H1 (cell line): ENCODE measurements around the gene DCAF8L2. TPM values are rescaled to one million over a fixed set of nuclear protein-coding genes. Genes with fewer than 3 reads are reported as not detected.

Source experiments
- CTCF ChIA-PET: fragments of 300-600 bp; sonication (Branson Sonifier 250); formaldehyde crosslinking; loops from one replicate; lab custom pipeline; 2021; ENCODE audit not compliant: partially characterized antibody; lab: Charles Lee
- POLR2A ChIA-PET: fragments of 300-600 bp; sonication (Branson Sonifier 250); formaldehyde crosslinking; loops from one replicate; lab custom pipeline; 2021; ENCODE audit warnings: inconsistent platforms; ENCODE audit not compliant: partially characterized antibody; lab: Charles Lee
- DNase-seq, 2 experiments: peaks; one replicate each; pipeline versions ENCODE4 v3.0.0 to v3.0.0-alpha.2; 2010 to 2022; ENCODE audit warnings: low spot score in 2 of 2, low read depth in 1 of 2, mixed read lengths in 1 of 2
- FAIRE-seq: peaks from 2 replicates; lab custom pipeline; 2011; peaks lifted over from hg19 to GRCh38; lab: Jason Lieb, UNC
- H2AFZ ChIP-seq: 2 replicates; pipeline ENCODE4 v1.8.1; 2012; ENCODE audit warnings: low read length, inconsistent platforms
- H2AK5ac ChIP-seq: 2 replicates; pipeline ENCODE4 v1.6.1; 2013; ENCODE audit warnings: low read depth, low read length
- H2BK120ac ChIP-seq: replicated peaks from 2 replicates; pipeline ENCODE3; 2013; ENCODE audit warnings: low read depth, low read length, inconsistent platforms
- H2BK12ac ChIP-seq: 2 replicates; pipeline ENCODE4 v1.6.1; 2013; ENCODE audit warnings: low read depth, low read length
- H2BK15ac ChIP-seq: 2 replicates; pipeline ENCODE4 v1.6.1; 2013; ENCODE audit warnings: low read length
- H2BK20ac ChIP-seq: 2 replicates; pipeline ENCODE4 v1.6.1; 2013; ENCODE audit warnings: low read length
- H2BK5ac ChIP-seq: 2 replicates; pipeline ENCODE4 v1.6.1; 2013; ENCODE audit warnings: low read depth, low read length
- H3K14ac ChIP-seq: 2 replicates; pipeline ENCODE4 v1.6.1; 2013; ENCODE audit warnings: inconsistent platforms; ENCODE audit not compliant: insufficient read length
- H3K18ac ChIP-seq: 2 replicates; pipeline ENCODE4 v1.6.1; 2013; ENCODE audit warnings: low read length; ENCODE audit errors: extremely low read depth
- H3K23ac ChIP-seq: 2 replicates; pipeline ENCODE4 v1.6.1; 2013; ENCODE audit warnings: inconsistent platforms; ENCODE audit not compliant: insufficient read length
- H3K23me2 ChIP-seq: 2 replicates; pipeline ENCODE4 v1.6.1; 2013; ENCODE audit warnings: low read depth, low read length
- H3K27ac ChIP-seq: 2 replicates; pipeline ENCODE4 v1.6.1; 2011; ENCODE audit warnings: low read depth, low read length, inconsistent platforms
- H3K27me3 ChIP-seq, 4 experiments: replicated peaks in 1 of 4; 1 replicate in 1 of 4; 2 replicates in 3 of 4; pipeline versions ENCODE4 v1.6.1 to v1.8.1; 2011 to 2013; ENCODE audit warnings: low read length in 3 of 4, mild to moderate bottlenecking in 3 of 4, inconsistent platforms in 2 of 4, mixed read lengths in 2 of 4, moderate library complexity in 1 of 4; ENCODE audit not compliant: control insufficient read depth in 3 of 4, insufficient read depth in 3 of 4; ENCODE audit errors: extremely low read depth in 1 of 4
- H3K36me3 ChIP-seq, 4 experiments: 2 replicates each; pipeline versions ENCODE4 v1.6.1 to v1.8.1; 2011 to 2013; ENCODE audit warnings: mild to moderate bottlenecking in 4 of 4, low read length in 3 of 4, moderate library complexity in 2 of 4, control low read depth in 1 of 4, inconsistent platforms in 1 of 4; ENCODE audit not compliant: insufficient read depth in 4 of 4, control insufficient read depth in 2 of 4
- H3K4ac ChIP-seq: replicated peaks from 2 replicates; pipeline ENCODE3; 2013; ENCODE audit warnings: low read length, low read depth, mixed read lengths, inconsistent platforms; ENCODE audit not compliant: insufficient read length
- H3K4me1 ChIP-seq, 4 experiments: replicated peaks in 1 of 4; 1 replicate in 1 of 4; 2 replicates in 3 of 4; pipeline versions ENCODE4 v1.6.1 to v1.8.1; 2011 to 2013; ENCODE audit warnings: low read length in 3 of 4, inconsistent platforms in 2 of 4, mixed read lengths in 1 of 4; ENCODE audit not compliant: insufficient read depth in 4 of 4, control insufficient read depth in 3 of 4
- H3K4me2 ChIP-seq, 2 experiments: 2 replicates each; pipeline versions ENCODE4 v1.6.1 to v1.8.1; 2011 to 2013; ENCODE audit warnings: low read depth in 2 of 2, low read length in 2 of 2, control low read depth in 1 of 2, inconsistent platforms in 1 of 2, mild to moderate bottlenecking in 1 of 2; ENCODE audit not compliant: insufficient read depth in 1 of 2
- H3K4me3 ChIP-seq, 4 experiments: fragments of 200-600, 300-600 bp in 1 of 4; sonication (generic), shearing (Covaris generic), sonication (Bioruptor Twin) in 1 of 4; 2 replicates each; pipeline versions ENCODE4 v1.5.1 to v1.8.1; 2011 to 2016; ENCODE audit warnings: low read length in 4 of 4, low read depth in 3 of 4, control low read depth in 2 of 4, inconsistent platforms in 2 of 4, mild to moderate bottlenecking in 2 of 4, mixed read lengths in 1 of 4, moderate library complexity in 1 of 4; ENCODE audit not compliant: insufficient read depth in 2 of 4; ENCODE audit errors: extremely low read depth in 1 of 4
- H3K56ac ChIP-seq: replicated peaks from 2 replicates; pipeline ENCODE3; 2013; ENCODE audit warnings: low read depth, mild to moderate bottlenecking, mixed read lengths, low read length, inconsistent platforms; ENCODE audit not compliant: insufficient read length
- H3K79me1 ChIP-seq: 2 replicates; pipeline ENCODE4 v1.6.1; 2013; ENCODE audit warnings: low read depth, low read length, control low read depth
- H3K79me2 ChIP-seq, 2 experiments: 2 replicates each; pipeline versions ENCODE4 v1.6.1 to v1.8.1; 2012 to 2013; ENCODE audit warnings: low read length in 2 of 2, mild to moderate bottlenecking in 2 of 2, inconsistent platforms in 1 of 2; ENCODE audit not compliant: insufficient read depth in 2 of 2, control insufficient read depth in 1 of 2
- H3K9ac ChIP-seq, 4 experiments: replicated peaks in 1 of 4; 1 replicate in 1 of 4; 2 replicates in 3 of 4; pipeline versions ENCODE4 v1.6.1 to v1.8.1; 2011 to 2013; ENCODE audit warnings: low read depth in 3 of 4, low read length in 3 of 4, control low read depth in 2 of 4, mild to moderate bottlenecking in 2 of 4, moderate library complexity in 2 of 4, inconsistent platforms in 1 of 4; ENCODE audit errors: extremely low read depth in 1 of 4
- H3K9me3 ChIP-seq, 2 experiments: 2 replicates each; pipeline versions ENCODE4 v1.6.1 to v1.8.1; 2012 to 2013; ENCODE audit warnings: mild to moderate bottlenecking in 2 of 2, moderate library complexity in 2 of 2, control low read depth in 1 of 2, inconsistent platforms in 1 of 2, low read depth in 1 of 2, low read length in 1 of 2, mixed read lengths in 1 of 2; ENCODE audit not compliant: insufficient read depth in 2 of 2
- H4K20me1 ChIP-seq, 2 experiments: replicated peaks in 1 of 2; 2 replicates each; pipeline versions ENCODE3 to v1.8.1; 2011 to 2013; ENCODE audit warnings: inconsistent platforms in 2 of 2, low read length in 2 of 2, mild to moderate bottlenecking in 1 of 2; ENCODE audit not compliant: insufficient read depth in 2 of 2, control insufficient read depth in 1 of 2
- H4K5ac ChIP-seq: 2 replicates; pipeline ENCODE4 v1.6.1; 2013; ENCODE audit warnings: low read length, low read depth, mixed read lengths, inconsistent platforms; ENCODE audit not compliant: insufficient read length
- H4K8ac ChIP-seq: 2 replicates; pipeline ENCODE4 v1.8.0; 2013; ENCODE audit warnings: mild to moderate bottlenecking, moderate library complexity, low read length, inconsistent platforms; ENCODE audit not compliant: insufficient read depth; ENCODE audit errors: extremely low read depth
- H4K91ac ChIP-seq: replicated peaks from 2 replicates; pipeline ENCODE3; 2013; ENCODE audit warnings: low read length, mixed read lengths, inconsistent platforms; ENCODE audit not compliant: insufficient read length
- BCL11A ChIP-seq, 2 experiments: IDR thresholded peaks; one replicate each; pipeline ENCODE4 v1.6.1; 2011; ENCODE audit warnings: low read depth in 2 of 2, low read length in 2 of 2, mild to moderate bottlenecking in 2 of 2
- WGBS, 2 experiments: shearing (Covaris generic) in 1 of 2; methylation state at CpG; one replicate each; pipeline versions ENCODE4 v1.1.6 to v1.1.7; 2013 to 2015; ENCODE audit warnings: low lambda C conversion rate in 2 of 2, mixed read lengths in 2 of 2, inconsistent platforms in 1 of 2, low coverage in 1 of 2, missing lambda C conversion rate in 1 of 2; ENCODE audit not compliant: insufficient replicate concordance in 2 of 2, insufficient coverage in 1 of 2, insufficient read length in 1 of 2; ENCODE audit errors: extremely low coverage in 1 of 2, missing lambda C conversion rate in 1 of 2; 5-methylcytosine and 5-hydroxymethylcytosine counted together
- polyA plus RNA-seq, 7 experiments: library from polyadenylated mRNA; depleted of rRNA in 3 of 7; stranded (reverse) in 5 of 7; unstranded in 2 of 7; fragments of >200 nt in 5 of 7; fragments of 200-250 nt in 2 of 7; gene quantifications; 1 replicate in 5 of 7; 2 replicates in 1 of 7; 4 replicates in 1 of 7; pipeline versions ENCODE4 v1.2.1 to v1.2.3, GENCODE V29; 2011 to 2013; ENCODE audit warnings: missing spikeins in 2 of 7, mixed read lengths in 2 of 7
- total RNA-seq: library from RNA; stranded (reverse); fragmentation: NEBNext Ultra II Directional; extraction: Animal tissue kit (Norgen Biotek cat#: 25700); gene quantifications from 2 replicates; pipeline ENCODE4 v1.2.1, GENCODE V29; 2021

The DCAF8L2 gene
- total and polyA plus RNA-seq, 2 of the 8 experiments (the other 6 are each of a cell fraction or from before 2014, with no cell fraction given), result not detected

DNA sequence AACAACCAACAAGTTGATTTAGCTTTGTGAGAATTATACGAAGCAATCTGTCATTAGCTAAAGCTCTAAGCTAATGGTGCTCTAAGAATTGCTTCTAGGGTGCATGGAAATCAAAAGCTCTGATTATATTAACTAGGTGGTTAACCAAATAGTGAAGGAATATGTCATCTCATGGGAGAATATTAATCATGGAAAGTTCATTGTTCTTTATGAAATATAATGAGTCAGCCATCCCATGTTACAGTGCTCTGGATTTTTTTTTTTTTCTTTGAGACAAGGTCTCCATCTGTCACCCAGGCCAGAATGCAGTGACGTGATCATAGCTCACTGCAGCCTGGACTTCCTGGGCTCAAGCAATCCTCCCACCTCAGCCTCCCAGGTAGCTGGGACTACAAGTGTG is 10.5 kb downstream of the DCAF8L2 start:
- Histone ChIP-seq H3K14ac (no peak overlapping the region), H2BK120ac (no peak overlapping the region), H3K36me3 (no peaks in the 10 kb centered on the region), H4K20me1 (no peaks in the 10 kb centered on the region), H3K27ac (no peak overlapping the region), H2BK15ac (no peak overlapping the region), H3K56ac (no peak overlapping the region), H2AFZ (no peak overlapping the region), H3K79me2 (no peaks in the 10 kb centered on the region), H4K5ac (no peak overlapping the region), H3K27me3 (no peaks in the 10 kb centered on the region), H3K9me3 (no peaks in the 10 kb centered on the region), H3K9ac (no peak overlapping the region), H3K4me3 (no peak overlapping the region), H4K91ac (no peak overlapping the region), H3K4me2 (no peak overlapping the region), H4K8ac (no peak overlapping the region), H3K4ac (no peak overlapping the region), H2BK12ac (no peak overlapping the region), H2BK5ac (no peak overlapping the region), H3K23me2 (no peaks in the 10 kb centered on the region), H3K18ac (no peak overlapping the region), H3K23ac (no peak overlapping the region), H2BK20ac (no peak overlapping the region), H3K4me1 (no peaks in the 10 kb centered on the region), H2AK5ac (no peak overlapping the region), H3K79me1 (no peaks in the 10 kb centered on the region)
- POLR2A ChIA-PET, result no interaction called here
- CTCF ChIA-PET, result interaction anchor here (1.6 kb wide), 1 partner anchor 18 kb away, joined by 6 read pairs; no protein-coding TSS in a partner anchor
- TF ChIP-seq BCL11A (IDR thresholded peaks at IDR 0.05; ENCODE audit: low read depth in 2 of 2, low read length in 2 of 2), result no peak
- FAIRE-seq (no peak), DNase-seq (no peak)
- 100% methylated on average over 2 of the region's 2 CpGs; no CpG with 5 or more reads in 1 of the 2 experiments for WGBS, 2 experiments
